Measurements from ENCODE around the gene NUFIP1.
A peak's percentile ranks its signal among the peaks of the same experiment; 100 is the strongest.

Gene NUFIP1

DNA sequence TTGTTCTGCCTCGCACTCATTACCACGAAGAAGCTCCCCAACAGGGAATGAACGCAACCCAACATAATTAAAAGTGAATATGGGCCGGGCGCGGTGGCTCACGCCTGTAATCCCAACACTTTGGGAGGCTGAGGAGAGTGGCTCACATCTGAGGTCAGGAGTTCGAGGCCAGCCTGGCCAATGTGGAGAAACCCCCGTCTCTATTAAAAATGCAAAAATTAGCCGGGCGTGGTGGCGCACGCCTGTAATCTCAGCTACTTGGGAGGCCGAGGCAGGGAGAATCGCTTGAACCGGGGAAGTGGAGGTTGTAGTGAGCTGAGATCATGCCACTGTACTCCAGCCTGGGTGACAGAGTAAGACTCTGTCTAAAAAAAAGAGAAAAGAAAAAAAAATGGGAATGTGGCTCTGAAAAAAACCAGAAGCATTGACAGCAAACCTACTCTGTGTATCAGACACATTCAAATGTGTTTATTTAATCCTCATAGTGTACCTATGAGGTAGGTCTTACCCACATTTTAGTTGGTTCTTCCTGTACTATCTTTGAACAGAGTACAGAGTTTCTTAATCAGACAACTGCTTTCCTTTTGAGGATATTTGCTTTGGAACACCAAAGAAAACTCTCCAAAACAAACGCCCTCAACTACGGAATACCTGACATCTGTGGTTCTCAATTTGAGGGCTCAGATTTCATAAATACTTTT is 70.0 kb downstream of the NUFIP1 start:
- Histone ChIP-seq H3K27ac (ENCODE audit: low read depth, low read length) (no peak overlapping the region), H3K9me3 (ENCODE audit: control insufficient read depth, insufficient read depth, low read length) (no peaks in the 10 kb centered on the region), H3K9me2 (replicated peaks; ENCODE audit: control insufficient read depth, low read length) (no peaks in the 10 kb centered on the region), H3K27me3 (ENCODE audit: control insufficient read depth, low read length) (no peaks in the 10 kb centered on the region; the same call in 1 of the 2 replicates), H3F3A (ENCODE audit: control insufficient read depth, insufficient read depth) (0 out of 2 replicates have a peak, but pooled peaks cover 2% of the 10 kb centered on the region), H4K20me1 (ENCODE audit: control insufficient read depth, insufficient read depth, low read depth, low read length) (no peaks in the 10 kb centered on the region), H3K79me2 (ENCODE audit: control insufficient read depth, low read length) (no peaks in the 10 kb centered on the region), H3K4me1 (ENCODE audit: control insufficient read depth, low read length) (peaks cover 9% of the 10 kb centered on the region), H3K4me3 (ENCODE audit: low read length) (peak overlapping the region; percentile 80), H3K4me2 (ENCODE audit: low read length) (peak overlapping the region; percentile 72), H3K36me3 (ENCODE audit: control insufficient read depth, low read length) (no peaks in the 10 kb centered on the region)
- TF ChIP-seq, protein P1, sequence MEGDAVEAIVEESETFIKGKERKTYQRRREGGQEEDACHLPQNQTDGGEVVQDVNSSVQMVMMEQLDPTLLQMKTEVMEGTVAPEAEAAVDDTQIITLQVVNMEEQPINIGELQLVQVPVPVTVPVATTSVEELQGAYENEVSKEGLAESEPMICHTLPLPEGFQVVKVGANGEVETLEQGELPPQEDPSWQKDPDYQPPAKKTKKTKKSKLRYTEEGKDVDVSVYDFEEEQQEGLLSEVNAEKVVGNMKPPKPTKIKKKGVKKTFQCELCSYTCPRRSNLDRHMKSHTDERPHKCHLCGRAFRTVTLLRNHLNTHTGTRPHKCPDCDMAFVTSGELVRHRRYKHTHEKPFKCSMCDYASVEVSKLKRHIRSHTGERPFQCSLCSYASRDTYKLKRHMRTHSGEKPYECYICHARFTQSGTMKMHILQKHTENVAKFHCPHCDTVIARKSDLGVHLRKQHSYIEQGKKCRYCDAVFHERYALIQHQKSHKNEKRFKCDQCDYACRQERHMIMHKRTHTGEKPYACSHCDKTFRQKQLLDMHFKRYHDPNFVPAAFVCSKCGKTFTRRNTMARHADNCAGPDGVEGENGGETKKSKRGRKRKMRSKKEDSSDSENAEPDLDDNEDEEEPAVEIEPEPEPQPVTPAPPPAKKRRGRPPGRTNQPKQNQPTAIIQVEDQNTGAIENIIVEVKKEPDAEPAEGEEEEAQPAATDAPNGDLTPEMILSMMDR (IDR thresholded peaks at IDR 0.05; ENCODE audit: low read depth, low read length, poor library complexity, severe bottlenecking): no peak
- no peak for TF ChIP-seq EZH2phosphoT487 (IDR thresholded peaks at IDR 0.05; ENCODE audit: borderline replicate concordance, low read length)

GRCh38 chr13:44918326-44919103 is 70.8 kb downstream of the NUFIP1 start:
- TF ChIP-seq, protein P1 (IDR thresholded peaks at IDR 0.05; ENCODE audit: low read depth, low read length, poor library complexity, severe bottlenecking): peak; percentile 83
- TF ChIP-seq EZH2phosphoT487 (IDR thresholded peaks at IDR 0.05; ENCODE audit: borderline replicate concordance, low read length): no peak
- no peaks in the 10 kb centered on the region for H3K9me3 ChIP-seq (ENCODE audit: control insufficient read depth, insufficient read depth, low read length)
- no peaks in the 10 kb centered on the region for H4K20me1 ChIP-seq (ENCODE audit: control insufficient read depth, insufficient read depth, low read depth, low read length)
- peak overlapping the region; percentile 80 for H3K4me3 ChIP-seq (ENCODE audit: low read length)
- 0 out of 2 replicates have a peak, but pooled peaks cover 2% of the 10 kb centered on the region for H3F3A ChIP-seq (ENCODE audit: control insufficient read depth, insufficient read depth)
- no peaks in the 10 kb centered on the region for H3K9me2 ChIP-seq (replicated peaks; ENCODE audit: control insufficient read depth, low read length)
- no peaks in the 10 kb centered on the region for H3K36me3 ChIP-seq (ENCODE audit: control insufficient read depth, low read length)
- H3K27ac ChIP-seq (ENCODE audit: low read depth, low read length): peak overlapping the region; percentile 73
- no peaks in the 10 kb centered on the region; the same call in 1 of the 2 replicates for H3K27me3 ChIP-seq (ENCODE audit: control insufficient read depth, low read length)
- H3K79me2 ChIP-seq (ENCODE audit: control insufficient read depth, low read length): no peaks in the 10 kb centered on the region
- peaks cover 9% of the 10 kb centered on the region for H3K4me1 ChIP-seq (ENCODE audit: control insufficient read depth, low read length)
- peak overlapping the region; percentile 72 for H3K4me2 ChIP-seq (ENCODE audit: low read length)

DNA sequence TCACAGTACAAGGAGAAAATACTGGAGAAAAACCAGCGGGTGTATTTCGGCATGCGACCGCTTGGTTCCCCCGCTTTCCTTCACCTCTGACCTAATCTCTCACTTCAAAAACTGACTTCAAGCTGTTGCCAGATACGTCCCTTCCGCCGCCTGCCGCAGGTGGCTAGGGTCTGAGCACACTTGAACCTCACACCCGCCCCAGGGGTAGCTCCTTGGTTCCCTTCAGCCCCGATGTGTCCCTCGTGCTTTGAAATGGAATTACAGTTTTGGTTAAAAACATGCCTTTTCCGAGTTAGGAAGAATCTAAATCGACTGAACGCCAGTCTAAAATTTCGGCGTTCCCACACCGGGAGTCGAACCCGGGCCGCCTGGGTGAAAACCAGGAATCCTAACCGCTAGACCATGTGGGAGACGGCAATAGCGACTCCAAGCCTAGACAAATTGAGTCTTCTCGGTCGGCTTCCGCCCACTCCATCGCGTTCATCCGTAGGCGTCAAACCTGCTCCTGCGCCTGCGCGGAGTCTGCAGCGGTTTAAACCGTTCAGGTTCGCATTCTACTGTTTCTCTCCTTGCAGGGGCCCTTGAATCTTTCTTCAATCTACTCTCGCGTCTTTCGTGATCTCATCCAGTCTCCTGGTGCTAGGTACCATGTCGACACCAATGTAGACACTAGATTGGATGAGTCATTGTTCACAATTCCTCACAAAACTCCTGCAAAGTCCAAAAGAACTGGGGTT is 71.5 kb downstream of the NUFIP1 start:
- no peaks in the 10 kb centered on the region for H3K9me3 ChIP-seq (ENCODE audit: control insufficient read depth, insufficient read depth, low read length)
- H3K4me2 ChIP-seq (ENCODE audit: low read length): peak overlapping the region; percentile 72
- peak overlapping the region; percentile 73 for H3K27ac ChIP-seq (ENCODE audit: low read depth, low read length)
- H3K27me3 ChIP-seq (ENCODE audit: control insufficient read depth, low read length): no peaks in the 10 kb centered on the region
- no peaks in the 10 kb centered on the region for H3K9me2 ChIP-seq (replicated peaks; ENCODE audit: control insufficient read depth, low read length)
- H3K79me2 ChIP-seq (ENCODE audit: control insufficient read depth, low read length): no peaks in the 10 kb centered on the region
- H3K4me1 ChIP-seq (ENCODE audit: control insufficient read depth, low read length): peaks cover 9% of the 10 kb centered on the region
- no peaks in the 10 kb centered on the region for H4K20me1 ChIP-seq (ENCODE audit: control insufficient read depth, insufficient read depth, low read depth, low read length)
- TF ChIP-seq, protein P1 (IDR thresholded peaks at IDR 0.05; ENCODE audit: low read depth, low read length, poor library complexity, severe bottlenecking): no peak
- TF ChIP-seq EZH2phosphoT487 (IDR thresholded peaks at IDR 0.05; ENCODE audit: borderline replicate concordance, low read length): no peak
- H3K4me3 ChIP-seq (ENCODE audit: low read length): peak overlapping the region; percentile 80
- H3K36me3 ChIP-seq (ENCODE audit: control insufficient read depth, low read length): no peaks in the 10 kb centered on the region
- 0 out of 2 replicates have a peak, but pooled peaks cover 2% of the 10 kb centered on the region for H3F3A ChIP-seq (ENCODE audit: control insufficient read depth, insufficient read depth)

Data from DOHH2 (cell line).